HL-60/S4 treated with phorbol 12-myristate 13-acetate at 8.2 ng/mL for 4 days and 3 days (cell line): ENCODE data around the gene SUSD4.
"Not testable (repeated sequence)": the region's sequence is repeated elsewhere in the genome, so short reads cannot be mapped to it uniquely, and the experiment has no call there.

ENCODE experiments used
- in situ Hi-C: fragments of 300-500 bp; cut with MboI; formaldehyde crosslinking; loops from 2 replicates; pipeline ENCODE4 v1.15.0; 2022; ENCODE audit warnings: low sequenced_read_pairs

Gene SUSD4

GRCh38 chr1:223299553-223299952 lies 64.4 kb downstream of the SUSD4 start:
- in situ Hi-C loops = no loop called here

- in situ Hi-C loops = no loop called here
Observed at GRCh38 chr1:223298701-223299100, 65.3 kb downstream of the SUSD4 start.

- in situ Hi-C loops = no loop called here
Observed at GRCh38 chr1:223297800-223298199, 66.2 kb downstream of the SUSD4 start.

- in situ Hi-C loops = no loop called here
Observed at GRCh38 chr1:223291796-223292195, 72.2 kb downstream of the SUSD4 start.

GRCh38 chr1:223290397-223290796 lies 73.6 kb downstream of the SUSD4 start:
- in situ Hi-C loops = no loop called here

- in situ Hi-C loops = no loop called here
Observed at GRCh38 chr1:223289621-223290020, 74.4 kb downstream of the SUSD4 start.

- in situ Hi-C loops = no loop called here
Observed at GRCh38 chr1:223288826-223289225, 75.2 kb downstream of the SUSD4 start.

GRCh38 chr1:223285452-223285851 lies 78.5 kb downstream of the SUSD4 start:
- in situ Hi-C loops = no loop called here

- in situ Hi-C loops = not testable (repeated sequence)
Observed at GRCh38 chr1:223283697-223284096, 80.3 kb downstream of the SUSD4 start.

GRCh38 chr1:223278311-223278710 lies 85.7 kb downstream of the SUSD4 start:
- in situ Hi-C loops = not testable (repeated sequence)

GRCh38 chr1:223276029-223276428 lies 87.9 kb downstream of the SUSD4 start:
- in situ Hi-C loops = no loop called here

- in situ Hi-C loops = no loop called here
Observed at GRCh38 chr1:223273511-223273910, 90.5 kb downstream of the SUSD4 start.

GRCh38 chr1:223271085-223271781 lies 92.7 kb downstream of the SUSD4 start:
- in situ Hi-C loops = no loop called here

- in situ Hi-C loops = no loop called here
Observed at GRCh38 chr1:223270155-223270554, 93.8 kb downstream of the SUSD4 start.

- in situ Hi-C loops = no loop called here
Observed at GRCh38 chr1:223269006-223269405, 95.0 kb downstream of the SUSD4 start.

- in situ Hi-C loops = no loop called here
Observed at GRCh38 chr1:223266632-223267172, 97.3 kb downstream of the SUSD4 start.

- in situ Hi-C loops = no loop called here
Observed at GRCh38 chr1:223264983-223265908, 98.7 kb downstream of the SUSD4 start.

- in situ Hi-C loops = no loop called here
Observed at GRCh38 chr1:223264529-223264928, 99.4 kb downstream of the SUSD4 start.

- in situ Hi-C loops = no loop called here
Observed at GRCh38 chr1:223261914-223262313, 102.1 kb downstream of the SUSD4 start.

- in situ Hi-C loops = no loop called here
Observed at GRCh38 chr1:223260712-223261111, 103.3 kb downstream of the SUSD4 start.

GRCh38 chr1:223259462-223259861 lies 104.5 kb downstream of the SUSD4 start:
- in situ Hi-C loops = no loop called here

- in situ Hi-C loops = no loop called here
Observed at GRCh38 chr1:223258751-223259198, 105.2 kb downstream of the SUSD4 start.
